MCF 10A (cell line): Measurements from ENCODE around the gene PCIF1. TPM values are rescaled to one million over a fixed set of nuclear protein-coding genes. Genes with fewer than 3 reads are reported as not detected.

ENCODE experiments used
- BruUV-seq: library from RNA; stranded (reverse); fragments of 400-500 nt; replicated peaks from 2 replicates; lab custom pipeline; 2021; lab: Mats Ljungman, UMichigan
- CTCF ChIA-PET: fragments of 300-600 bp; sonication (Branson Sonifier 250); formaldehyde crosslinking; extraction: SDS; loops from one replicate; lab custom pipeline; 2021; ENCODE audit warnings: antibody characterized with exemption, inconsistent platforms; lab: Yijun Ruan, JAX
- POLR2A ChIA-PET: fragments of 300-600, 350-650 bp; sonication (Branson Sonifier 250); formaldehyde crosslinking; extraction: SDS; loops from one replicate; lab custom pipeline; 2020; ENCODE audit warnings: antibody characterized with exemption, inconsistent platforms; lab: Yijun Ruan, JAX
- DNase-seq: peaks from one replicate; pipeline ENCODE4 v3.0.0-alpha.2; 2018; ENCODE audit not compliant: unreplicated experiment
- H3K27ac Mint-ChIP-seq: one replicate; pipeline ENCODE4 v1.8.0; 2022; ENCODE audit warnings: mild to moderate bottlenecking, low read depth, mixed read lengths; ENCODE audit not compliant: unreplicated experiment
- H3K27me3 Mint-ChIP-seq: one replicate; pipeline ENCODE4 v1.8.0; 2022; ENCODE audit warnings: mixed read lengths; ENCODE audit not compliant: insufficient read depth, unreplicated experiment
- H3K36me3 Mint-ChIP-seq: one replicate; pipeline ENCODE4 v1.8.0; 2022; ENCODE audit warnings: mild to moderate bottlenecking, moderate library complexity, mixed read lengths; ENCODE audit not compliant: insufficient read depth, unreplicated experiment
- H3K4me1 Mint-ChIP-seq: one replicate; pipeline ENCODE4 v1.8.0; 2022; ENCODE audit warnings: mixed read lengths; ENCODE audit not compliant: insufficient read depth, unreplicated experiment
- H3K4me3 Mint-ChIP-seq: one replicate; pipeline ENCODE4 v1.8.0; 2022; ENCODE audit warnings: mild to moderate bottlenecking, moderate library complexity, mixed read lengths; ENCODE audit not compliant: unreplicated experiment
- H3K9me3 Mint-ChIP-seq: one replicate; pipeline ENCODE4 v1.8.0; 2022; ENCODE audit warnings: mixed read lengths; ENCODE audit not compliant: unreplicated experiment
- intact Hi-C: fragments of 100-400 bp; cut with micrococcal nuclease; formaldehyde crosslinking; loops from 2 replicates; pipeline ENCODE4 v1.14.1; 2022
- total RNA-seq: library from RNA; stranded (reverse); gene quantifications from 2 replicates; pipeline ENCODE4 v1.2.3, GENCODE V29; 2022
- TF ChIP-seq, protein P1 (sequence below): fragments of 200-600 bp; IDR thresholded peaks from one replicate; pipeline ENCODE4 v1.8.0; 2022; ENCODE audit warnings: antibody characterized with exemption, mild to moderate bottlenecking; ENCODE audit not compliant: unreplicated experiment

Gene PCIF1
- total RNA-seq, 1 experiment from 2014 or later, result 20.5 TPM

DNA sequence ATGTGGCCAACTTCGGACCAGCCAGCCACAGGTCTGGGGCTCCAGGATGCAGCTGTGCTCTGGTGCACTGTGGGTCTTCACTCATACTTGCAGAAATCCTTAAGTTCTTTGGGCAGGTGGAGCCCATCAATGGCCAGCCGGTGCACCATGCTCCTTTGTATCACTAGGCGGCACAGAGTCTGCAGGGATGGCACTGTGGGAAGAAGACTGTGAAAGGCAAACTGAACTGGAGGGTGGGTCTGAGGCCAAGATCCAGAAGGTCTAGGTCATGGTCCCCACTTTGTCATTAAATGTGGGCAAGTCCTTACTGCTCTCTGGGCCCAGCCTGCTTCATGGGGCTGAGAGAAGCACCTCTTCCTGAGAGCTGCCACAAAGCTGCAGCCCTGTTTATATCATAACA is 45.8 kb upstream of the PCIF1 start:
- Mint-ChIP-seq H3K4me3 (no peak overlapping the region), H3K4me1 (peaks cover 12% of the 10 kb centered on the region), H3K9me3 (no peaks in the 10 kb centered on the region), H3K27me3 (no peaks in the 10 kb centered on the region), H3K27ac (no peak overlapping the region), H3K36me3 (peaks cover 11% of the 10 kb centered on the region)
- POLR2A ChIA-PET, result interaction anchor here (5.0 to 6.0 kb wide), 2 partner anchors 32 to 46 kb away, joined by 24 to 58 read pairs; partner anchors contain the start of genes ACOT8, PCIF1 and ZSWIM3
- no TSS peak for BruUV-seq
- TF ChIP-seq, protein P1, sequence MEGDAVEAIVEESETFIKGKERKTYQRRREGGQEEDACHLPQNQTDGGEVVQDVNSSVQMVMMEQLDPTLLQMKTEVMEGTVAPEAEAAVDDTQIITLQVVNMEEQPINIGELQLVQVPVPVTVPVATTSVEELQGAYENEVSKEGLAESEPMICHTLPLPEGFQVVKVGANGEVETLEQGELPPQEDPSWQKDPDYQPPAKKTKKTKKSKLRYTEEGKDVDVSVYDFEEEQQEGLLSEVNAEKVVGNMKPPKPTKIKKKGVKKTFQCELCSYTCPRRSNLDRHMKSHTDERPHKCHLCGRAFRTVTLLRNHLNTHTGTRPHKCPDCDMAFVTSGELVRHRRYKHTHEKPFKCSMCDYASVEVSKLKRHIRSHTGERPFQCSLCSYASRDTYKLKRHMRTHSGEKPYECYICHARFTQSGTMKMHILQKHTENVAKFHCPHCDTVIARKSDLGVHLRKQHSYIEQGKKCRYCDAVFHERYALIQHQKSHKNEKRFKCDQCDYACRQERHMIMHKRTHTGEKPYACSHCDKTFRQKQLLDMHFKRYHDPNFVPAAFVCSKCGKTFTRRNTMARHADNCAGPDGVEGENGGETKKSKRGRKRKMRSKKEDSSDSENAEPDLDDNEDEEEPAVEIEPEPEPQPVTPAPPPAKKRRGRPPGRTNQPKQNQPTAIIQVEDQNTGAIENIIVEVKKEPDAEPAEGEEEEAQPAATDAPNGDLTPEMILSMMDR, result no peak
- DNase-seq, result no peak
- intact Hi-C loops, result loop anchor here (10.0 kb wide), 1 partner anchor 54 kb away; the partner anchor contains the start of gene SNX21
- CTCF ChIA-PET, result interaction anchor here (0.8 to 6.0 kb wide), 2 partner anchors 26 to 89 kb away, joined by 3 to 22 read pairs; no protein-coding TSS in a partner anchor

DNA sequence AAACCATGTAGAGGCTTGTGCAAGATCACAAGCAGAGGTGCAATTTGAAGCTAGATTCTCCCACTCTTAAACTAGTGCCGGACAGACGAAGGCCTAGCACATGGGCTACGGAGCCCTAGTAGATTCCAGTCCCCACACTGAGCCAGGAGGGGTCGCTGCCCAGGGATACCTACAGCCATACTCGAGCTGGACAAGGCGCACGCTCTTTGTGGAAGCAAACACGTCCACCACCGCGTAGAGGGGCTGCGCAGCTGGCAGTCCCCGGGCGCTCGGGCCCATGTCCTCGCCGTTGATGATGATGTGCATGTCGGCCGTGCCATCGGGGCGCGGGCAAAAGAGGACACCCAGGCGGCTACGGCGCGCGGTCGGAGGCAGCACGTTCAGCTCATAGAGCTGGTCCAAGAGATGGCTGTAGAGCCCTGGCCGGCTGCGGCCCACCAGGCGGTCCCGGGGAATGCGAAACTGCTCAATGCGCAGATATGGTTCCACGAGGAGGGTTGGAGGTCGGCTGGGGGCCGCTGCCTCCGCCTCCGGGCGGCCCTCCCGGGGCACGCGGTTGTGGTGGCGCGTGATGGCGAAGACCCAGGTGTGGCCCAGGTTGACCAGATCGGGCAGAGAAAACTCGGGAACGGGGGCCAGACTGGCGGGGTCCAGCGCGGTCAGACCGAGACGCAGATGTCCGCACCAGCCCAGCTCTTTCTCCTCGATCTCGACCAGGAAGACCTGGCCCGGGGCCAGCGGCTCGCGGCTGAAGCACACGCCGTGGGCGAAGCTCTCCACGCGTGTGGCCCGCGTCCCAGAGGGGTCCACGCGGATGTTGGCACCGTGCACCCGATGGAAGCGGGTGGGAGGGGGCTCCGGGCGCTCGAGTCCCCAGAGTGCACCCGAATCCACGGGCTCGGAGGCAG is 44.2 kb upstream of the PCIF1 start:
- TSS peak; percentile 21 for BruUV-seq
- CTCF ChIA-PET, result interaction anchor here (0.6 to 6.0 kb wide), 9 partner anchors 9 to 715 kb away, joined by 3 to 22 read pairs (median 3); partner anchors contain the start of gene ZSWIM1
- TF ChIP-seq, protein P1, result no peak
- H3K27me3 Mint-ChIP-seq, result no peaks in the 10 kb centered on the region
- DNase-seq, result no peak
- no peaks in the 10 kb centered on the region for H3K9me3 Mint-ChIP-seq
- POLR2A ChIA-PET, result interaction anchor here (0.6 to 6.3 kb wide), 17 partner anchors 8 to 111 kb away, joined by 3 to 74 read pairs (median 6); partner anchors contain the start of genes ACOT8, DNTTIP1, PCIF1 and WFDC3
- peaks cover 10% of the 10 kb centered on the region for H3K36me3 Mint-ChIP-seq
- H3K4me3 Mint-ChIP-seq, result peak overlapping the region; percentile 95
- peak overlapping the region; percentile 86 for H3K27ac Mint-ChIP-seq
- intact Hi-C loops, result no loop called here
- peaks cover 6% of the 10 kb centered on the region for H3K4me1 Mint-ChIP-seq

DNA sequence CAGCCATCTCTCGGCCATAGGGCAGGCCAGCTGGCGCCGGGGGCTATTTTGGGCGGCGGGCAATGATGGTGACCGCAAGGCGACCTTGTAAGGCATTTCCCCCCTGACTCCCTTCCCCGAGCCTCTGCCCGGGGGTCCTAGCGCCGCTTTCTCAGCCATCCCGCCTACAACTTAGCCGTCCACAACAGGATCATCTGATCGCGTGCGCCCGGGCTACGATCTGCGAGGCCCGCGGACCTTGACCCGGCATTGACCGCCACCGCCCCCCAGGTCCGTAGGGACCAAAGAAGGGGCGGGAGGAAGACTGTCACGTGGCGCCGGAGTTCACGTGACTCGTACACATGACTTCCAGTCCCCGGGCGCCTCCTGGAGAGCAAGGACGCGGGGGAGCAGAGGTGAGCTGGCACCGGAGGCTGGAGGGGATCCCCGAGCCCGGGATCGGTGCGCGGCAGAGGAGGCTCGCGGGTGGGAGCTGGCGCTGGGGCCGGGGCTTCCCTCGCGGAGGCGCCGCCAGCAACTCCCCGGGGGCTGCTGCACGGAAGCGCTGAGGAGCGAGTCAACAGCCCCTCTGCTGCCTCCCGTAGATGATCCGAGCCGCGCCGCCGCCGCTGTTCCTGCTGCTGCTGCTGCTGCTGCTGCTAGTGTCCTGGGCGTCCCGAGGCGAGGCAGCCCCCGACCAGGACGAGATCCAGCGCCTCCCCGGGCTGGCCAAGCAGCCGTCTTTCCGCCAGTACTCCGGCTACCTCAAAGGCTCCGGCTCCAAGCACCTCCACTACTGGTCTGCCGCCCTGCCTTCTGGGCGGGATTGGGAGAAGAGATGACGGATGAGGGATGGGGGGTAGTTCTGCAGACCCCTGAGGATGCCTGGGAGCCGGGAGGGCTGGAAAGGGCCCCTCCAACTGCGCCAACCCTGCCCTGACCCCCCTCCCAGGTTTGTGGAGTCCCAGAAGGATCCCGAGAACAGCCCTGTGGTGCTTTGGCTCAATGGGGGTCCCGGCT is 43.2 kb upstream of the PCIF1 start, which contains the start of the genes CTSA and NEURL2:
Gene CTSA, plus strand, starts transcription at position 351 of the 999 bp plus-strand sequence. Its CDS starts 234 bp downstream, at position 585.
Gene NEURL2, minus strand, starts transcription at position 224 of the 999 bp plus-strand sequence. Its CDS starts 217 bp downstream, at position 7.
- DNase-seq, result peak; percentile 89
- TF ChIP-seq, protein P1, result no peak
- Mint-ChIP-seq H3K4me1 (peaks cover 6% of the 10 kb centered on the region), H3K9me3 (no peaks in the 10 kb centered on the region), H3K4me3 (peak within 1 kb of the TSS; percentile 95), H3K27me3 (no peaks in the 10 kb centered on the region), H3K27ac (peak within 1 kb of the TSS; percentile 86), H3K36me3 (peaks cover 8% of the 10 kb centered on the region)
- BruUV-seq, result TSS peak; percentile 28
- CTCF ChIA-PET, result interaction anchor here (0.6 to 6.0 kb wide), 12 partner anchors 10 to 716 kb away, joined by 3 to 22 read pairs (median 4); partner anchors contain the start of gene ZSWIM1
- POLR2A ChIA-PET, result interaction anchor here (0.6 to 6.3 kb wide), 17 partner anchors 9 to 475 kb away, joined by 3 to 74 read pairs (median 6); partner anchors contain the start of genes ACOT8, DNTTIP1, PCIF1 and PIGT
- intact Hi-C loops, result no loop called here
